Caco-2 (cell line): ENCODE results near the gene ZNRF1. TPM values are rescaled to one million over a fixed set of nuclear protein-coding genes. Genes with fewer than 3 reads are reported as not detected.

ENCODE experiments used
- BruUV-seq: library from RNA; stranded (reverse); fragments of 400-500 nt; replicated peaks from 2 replicates; lab custom pipeline; 2021; lab: Mats Ljungman, UMichigan
- CTCF ChIA-PET: fragments of 300-600 bp; sonication (Branson Sonifier 250); formaldehyde crosslinking; loops from one replicate; lab custom pipeline; 2022; ENCODE audit warnings: antibody characterized with exemption; lab: Charles Lee
- POLR2A ChIA-PET: fragments of 300-600 bp; sonication (Branson Sonifier 250); formaldehyde crosslinking; loops from one replicate; lab custom pipeline; 2022; ENCODE audit warnings: antibody characterized with exemption; lab: Charles Lee
- DNase-seq, 2 experiments: peaks; one replicate each; pipeline versions ENCODE4 v3.0.0 to v3.0.0-alpha.2; 2020 to 2022
- H3K27me3 ChIP-seq: replicated peaks from 2 replicates; pipeline ENCODE4 v1.6.0; 2011; ENCODE audit warnings: low read length; ENCODE audit not compliant: control insufficient read depth, insufficient read depth
- H3K36me3 ChIP-seq: 2 replicates; pipeline ENCODE4 v1.5.1; 2011; ENCODE audit warnings: low read length; ENCODE audit not compliant: control insufficient read depth, insufficient read depth
- H3K4me1 ChIP-seq: fragments of 250-450 bp; sonication (Bioruptor Pico); 2 replicates; pipeline ENCODE4 v1.5.1; 2020; ENCODE audit warnings: mild to moderate bottlenecking
- H3K4me3 ChIP-seq: 2 replicates; pipeline ENCODE4 v1.5.1; 2011; ENCODE audit warnings: low read depth, mild to moderate bottlenecking, control low read depth, low read length
- H3K9me3 ChIP-seq: fragments of 250-450 bp; sonication (Bioruptor Pico); 2 replicates; pipeline ENCODE4 v1.5.1; 2020; ENCODE audit warnings: mild to moderate bottlenecking, moderate library complexity
- H3K27ac Mint-ChIP-seq: one replicate; pipeline ENCODE4 v1.8.0; 2022; ENCODE audit warnings: mixed read lengths; ENCODE audit not compliant: unreplicated experiment
- H3K27me3 Mint-ChIP-seq: one replicate; pipeline ENCODE4 v1.8.0; 2022; ENCODE audit warnings: mixed read lengths; ENCODE audit not compliant: insufficient read depth, unreplicated experiment
- H3K36me3 Mint-ChIP-seq: one replicate; pipeline ENCODE4 v1.8.0; 2022; ENCODE audit warnings: mild to moderate bottlenecking, mixed read lengths; ENCODE audit not compliant: insufficient read depth, unreplicated experiment
- H3K4me1 Mint-ChIP-seq: one replicate; pipeline ENCODE4 v1.8.0; 2022; ENCODE audit warnings: low read depth, mixed read lengths; ENCODE audit not compliant: unreplicated experiment
- H3K4me3 Mint-ChIP-seq: one replicate; pipeline ENCODE4 v1.8.0; 2022; ENCODE audit warnings: mild to moderate bottlenecking, moderate library complexity, mixed read lengths; ENCODE audit not compliant: unreplicated experiment
- H3K9me3 Mint-ChIP-seq: one replicate; pipeline ENCODE4 v1.8.0; 2022; ENCODE audit warnings: mixed read lengths; ENCODE audit not compliant: unreplicated experiment
- CTCF ChIP-seq, 2 experiments: fragments of 200-600 bp in 1 of 2; IDR thresholded peaks; 1 replicate in 1 of 2; 2 replicates in 1 of 2; pipeline versions ENCODE4 v1.5.1 to v1.8.0; 2011 to 2022; ENCODE audit warnings: antibody characterized with exemption in 1 of 2, control low read depth in 1 of 2, inconsistent platforms in 1 of 2, low read depth in 1 of 2, low read length in 1 of 2, mild to moderate bottlenecking in 1 of 2, moderate library complexity in 1 of 2; ENCODE audit not compliant: insufficient read depth in 1 of 2, severe bottlenecking in 1 of 2, unreplicated experiment in 1 of 2
- intact Hi-C: fragments of 100-400 bp; cut with micrococcal nuclease; formaldehyde crosslinking; loops from one replicate; pipeline ENCODE4 v1.10.0; 2022; ENCODE audit not compliant: unreplicated experiment
- total RNA-seq: library from RNA; stranded (reverse); gene quantifications from 2 replicates; pipeline ENCODE4 v1.2.3, GENCODE V29; 2022

The ZNRF1 gene
- total RNA-seq, 1 experiment from 2014 or later = 68.6 TPM

- TF ChIP-seq CTCF (IDR thresholded peaks at IDR 0.05; ENCODE audit: insufficient read depth in 1 of 2, low read depth in 1 of 2, low read length in 1 of 2, severe bottlenecking in 1 of 2, unreplicated experiment in 1 of 2) = no peak
- no TSS peak for BruUV-seq
- no peak for DNase-seq
- Mint-ChIP-seq H3K36me3 (peaks cover 10% of the 10 kb centered on the region), H3K4me3 (no peak overlapping the region), H3K27me3 (no peaks in the 10 kb centered on the region), H3K9me3 (no peaks in the 10 kb centered on the region), H3K4me1 (peaks cover 24% of the 10 kb centered on the region), H3K27ac (peak overlapping the region; percentile 14)
- CTCF ChIA-PET = no interaction called here
- Histone ChIP-seq H3K4me3 (no peak overlapping the region), H3K9me3 (no peaks in the 10 kb centered on the region), H3K36me3 (peaks cover 3% of the 10 kb centered on the region; the same call in 1 of the 2 replicates), H3K27me3 (no peaks in the 10 kb centered on the region), H3K4me1 (peaks cover 23% of the 10 kb centered on the region)
- intact Hi-C loops = no loop called here
- POLR2A ChIA-PET = no interaction called here
Measured at GRCh38 chr16:75085556-75085955, 86.7 kb downstream of the ZNRF1 start.

- H3K27me3 Mint-ChIP-seq = no peaks in the 10 kb centered on the region
- ChIA-PET CTCF (no interaction called here), POLR2A (no interaction called here)
- no peak overlapping the region for H3K4me3 Mint-ChIP-seq
- H3K4me1 Mint-ChIP-seq = peaks cover 24% of the 10 kb centered on the region
- no peak for DNase-seq
- BruUV-seq = no TSS peak
- peaks cover 10% of the 10 kb centered on the region for H3K36me3 Mint-ChIP-seq
- TF ChIP-seq CTCF (IDR thresholded peaks at IDR 0.05; ENCODE audit: insufficient read depth in 1 of 2, low read depth in 1 of 2, low read length in 1 of 2, severe bottlenecking in 1 of 2, unreplicated experiment in 1 of 2) = no peak
- no peak overlapping the region for H3K27ac Mint-ChIP-seq
- Histone ChIP-seq H3K27me3 (no peaks in the 10 kb centered on the region), H3K4me1 (peaks cover 28% of the 10 kb centered on the region), H3K4me3 (no peak overlapping the region), H3K36me3 (peaks cover 3% of the 10 kb centered on the region; the same call in 1 of the 2 replicates), H3K9me3 (no peaks in the 10 kb centered on the region)
- no peaks in the 10 kb centered on the region for H3K9me3 Mint-ChIP-seq
- intact Hi-C loops = no loop called here
Measured at GRCh38 chr16:75086281-75086680, 87.5 kb downstream of the ZNRF1 start.

GRCh38 chr16:75086688-75087374 lies 88.0 kb downstream of the ZNRF1 start:
- Mint-ChIP-seq H3K36me3 (peaks cover 10% of the 10 kb centered on the region), H3K27ac (no peak overlapping the region), H3K27me3 (no peaks in the 10 kb centered on the region), H3K4me3 (no peak overlapping the region), H3K9me3 (no peaks in the 10 kb centered on the region), H3K4me1 (peaks cover 24% of the 10 kb centered on the region)
- POLR2A ChIA-PET = no interaction called here
- Histone ChIP-seq H3K9me3 (no peaks in the 10 kb centered on the region), H3K4me1 (peaks cover 33% of the 10 kb centered on the region), H3K4me3 (no peak overlapping the region), H3K36me3 (peaks cover 3% of the 10 kb centered on the region; the same call in 1 of the 2 replicates), H3K27me3 (no peaks in the 10 kb centered on the region)
- CTCF ChIA-PET = interaction anchor here (1.2 kb wide), 1 partner anchor 10 kb away, joined by 3 read pairs; no protein-coding TSS in a partner anchor
- TF ChIP-seq CTCF (IDR thresholded peaks at IDR 0.05; ENCODE audit: insufficient read depth in 1 of 2, low read depth in 1 of 2, low read length in 1 of 2, severe bottlenecking in 1 of 2, unreplicated experiment in 1 of 2) = no peak
- no peak for DNase-seq
- BruUV-seq = no TSS peak
- intact Hi-C loops = no loop called here
